ENCODE data around the gene MDGA2.

GRCh38 chr14:47012533-47013280 is 662.7 kb downstream of the MDGA2 start:
- TF ChIP-seq, protein P1, sequence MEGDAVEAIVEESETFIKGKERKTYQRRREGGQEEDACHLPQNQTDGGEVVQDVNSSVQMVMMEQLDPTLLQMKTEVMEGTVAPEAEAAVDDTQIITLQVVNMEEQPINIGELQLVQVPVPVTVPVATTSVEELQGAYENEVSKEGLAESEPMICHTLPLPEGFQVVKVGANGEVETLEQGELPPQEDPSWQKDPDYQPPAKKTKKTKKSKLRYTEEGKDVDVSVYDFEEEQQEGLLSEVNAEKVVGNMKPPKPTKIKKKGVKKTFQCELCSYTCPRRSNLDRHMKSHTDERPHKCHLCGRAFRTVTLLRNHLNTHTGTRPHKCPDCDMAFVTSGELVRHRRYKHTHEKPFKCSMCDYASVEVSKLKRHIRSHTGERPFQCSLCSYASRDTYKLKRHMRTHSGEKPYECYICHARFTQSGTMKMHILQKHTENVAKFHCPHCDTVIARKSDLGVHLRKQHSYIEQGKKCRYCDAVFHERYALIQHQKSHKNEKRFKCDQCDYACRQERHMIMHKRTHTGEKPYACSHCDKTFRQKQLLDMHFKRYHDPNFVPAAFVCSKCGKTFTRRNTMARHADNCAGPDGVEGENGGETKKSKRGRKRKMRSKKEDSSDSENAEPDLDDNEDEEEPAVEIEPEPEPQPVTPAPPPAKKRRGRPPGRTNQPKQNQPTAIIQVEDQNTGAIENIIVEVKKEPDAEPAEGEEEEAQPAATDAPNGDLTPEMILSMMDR (IDR thresholded peaks at IDR 0.05), result no peak
- TF ChIP-seq ZFX (IDR thresholded peaks at IDR 0.05; ENCODE audit: borderline replicate concordance), result no peak
